Thoracic aorta (tissue), 2 donors: ENCODE measurements around the gene KLHDC9. TPM values are rescaled to one million over a fixed set of nuclear protein-coding genes. Genes with fewer than 3 reads are reported as not detected.

ENCODE experiments used
- ATAC-seq: fragments of 150-250 bp; one replicate; pipeline ENCODE4 v1.8.0; 2017; ENCODE audit warnings: low read depth; ENCODE audit not compliant: insufficient number of reproducible peaks, low FRiP score
- DNase-seq: peaks from one replicate; pipeline ENCODE4 v3.0.0-alpha.2; 2020; ENCODE audit warnings: low spot score
- H3K27ac ChIP-seq, 2 donors: fragments of 200-600 bp; sonication (generic); 1 replicate in 1 of 2; 2 replicates in 1 of 2; pipeline ENCODE4 v1.5.1; 2016; ENCODE audit warnings: mild to moderate bottlenecking in 2 of 2, moderate library complexity in 2 of 2
- H3K27me3 ChIP-seq: fragments of 200-600 bp; sonication (generic); replicated peaks from 2 replicates; pipeline ENCODE4 v1.6.0; 2016; ENCODE audit warnings: mild to moderate bottlenecking; ENCODE audit not compliant: insufficient read depth
- H3K36me3 ChIP-seq: fragments of 200-600 bp; sonication (generic); one replicate; pipeline ENCODE4 v1.5.1; 2016
- H3K4me1 ChIP-seq, 2 donors: fragments of 200-600 bp; sonication (generic); 1 replicate in 1 of 2; 2 replicates in 1 of 2; pipeline versions ENCODE4 v1.5.1 to v1.6.0; 2016; ENCODE audit warnings: low read depth in 2 of 2, mild to moderate bottlenecking in 1 of 2; ENCODE audit not compliant: control insufficient read depth in 1 of 2
- H3K4me3 ChIP-seq: fragments of 200-600 bp; sonication (generic); 2 replicates; pipeline ENCODE4 v1.5.1; 2016; ENCODE audit warnings: mild to moderate bottlenecking
- H3K9me3 ChIP-seq: fragments of 200-600 bp; sonication (generic); 2 replicates; pipeline ENCODE4 v1.5.1; 2016
- total RNA-seq, 2 donors: library from RNA; depleted of rRNA; stranded (reverse); fragments of >200 nt; gene quantifications; one replicate each; pipeline versions ENCODE4 v1.1.0 to v1.2.3, GENCODE V29; 2016
- TF ChIP-seq, protein P1 (sequence below): fragments of 200-600 bp; sonication (generic); IDR thresholded peaks from one replicate; pipeline ENCODE4 v1.5.1; 2019; ENCODE audit warnings: antibody characterized with exemption

Gene KLHDC9
- total RNA-seq, 2 donors from 2014 or later, result 7.9 to 8.6 TPM

DNA sequence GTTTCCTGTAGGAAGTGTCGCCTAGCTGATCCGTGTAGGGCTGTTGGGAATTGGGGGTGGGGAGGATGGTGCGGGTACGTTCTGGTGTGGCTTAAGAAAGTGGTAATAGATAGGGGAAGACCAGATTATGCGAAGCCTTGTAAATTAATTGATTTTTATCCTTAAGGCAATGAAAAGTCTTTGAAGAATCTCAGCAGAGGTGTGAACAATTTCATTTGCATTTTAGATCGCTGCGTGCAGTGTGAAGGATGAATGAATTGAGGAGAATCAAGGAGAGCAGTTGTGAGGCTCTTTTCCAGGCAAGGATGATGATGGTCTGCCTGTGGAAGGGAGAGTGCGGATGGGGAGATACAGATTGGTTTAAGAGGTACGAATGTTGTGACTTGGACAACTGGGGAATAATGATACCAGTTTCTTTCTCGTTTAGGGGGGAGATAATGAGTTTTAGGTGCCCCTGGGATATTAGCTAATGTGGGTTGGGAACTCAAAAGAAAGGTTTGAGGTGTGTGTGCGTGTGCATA is 35.1 kb downstream of the KLHDC9 start:
- peak overlapping the region; percentile 81 for H3K4me3 ChIP-seq
- TF ChIP-seq, protein P1, sequence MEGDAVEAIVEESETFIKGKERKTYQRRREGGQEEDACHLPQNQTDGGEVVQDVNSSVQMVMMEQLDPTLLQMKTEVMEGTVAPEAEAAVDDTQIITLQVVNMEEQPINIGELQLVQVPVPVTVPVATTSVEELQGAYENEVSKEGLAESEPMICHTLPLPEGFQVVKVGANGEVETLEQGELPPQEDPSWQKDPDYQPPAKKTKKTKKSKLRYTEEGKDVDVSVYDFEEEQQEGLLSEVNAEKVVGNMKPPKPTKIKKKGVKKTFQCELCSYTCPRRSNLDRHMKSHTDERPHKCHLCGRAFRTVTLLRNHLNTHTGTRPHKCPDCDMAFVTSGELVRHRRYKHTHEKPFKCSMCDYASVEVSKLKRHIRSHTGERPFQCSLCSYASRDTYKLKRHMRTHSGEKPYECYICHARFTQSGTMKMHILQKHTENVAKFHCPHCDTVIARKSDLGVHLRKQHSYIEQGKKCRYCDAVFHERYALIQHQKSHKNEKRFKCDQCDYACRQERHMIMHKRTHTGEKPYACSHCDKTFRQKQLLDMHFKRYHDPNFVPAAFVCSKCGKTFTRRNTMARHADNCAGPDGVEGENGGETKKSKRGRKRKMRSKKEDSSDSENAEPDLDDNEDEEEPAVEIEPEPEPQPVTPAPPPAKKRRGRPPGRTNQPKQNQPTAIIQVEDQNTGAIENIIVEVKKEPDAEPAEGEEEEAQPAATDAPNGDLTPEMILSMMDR, result no peak

DNA sequence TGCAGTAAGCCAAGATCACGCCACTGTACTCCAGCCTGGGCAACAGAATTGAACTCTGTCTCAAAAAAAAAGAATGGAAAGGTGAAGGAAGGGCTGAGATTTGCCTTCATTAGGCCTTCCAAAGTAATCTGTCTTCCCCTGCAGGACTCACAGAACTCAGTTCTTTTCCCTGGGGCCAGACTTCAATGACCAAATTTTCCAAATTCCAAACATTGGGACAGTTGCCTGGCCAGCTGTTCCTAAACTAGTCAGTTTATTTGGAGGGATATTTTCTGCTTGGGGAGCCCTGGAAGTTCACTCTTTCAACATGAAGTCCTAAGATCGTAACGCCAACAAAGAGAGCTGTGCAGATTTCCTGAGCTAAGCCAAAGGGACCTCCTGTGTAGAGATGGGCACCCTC is 39.7 kb downstream of the KLHDC9 start:
- Histone ChIP-seq H3K27ac (no peak overlapping the region), H3K4me1 (peaks cover 5 to 11% of the 10 kb centered on the region in 2 donors), H3K36me3 (no peaks in the 10 kb centered on the region), H3K27me3 (no peaks in the 10 kb centered on the region), H3K4me3 (no peak overlapping the region), H3K9me3 (no peaks in the 10 kb centered on the region)
- no peak for ATAC-seq
- TF ChIP-seq, protein P1, result no peak
- no peak for DNase-seq

More for the DNA sequence above, 35.1 kb downstream of the KLHDC9 start:
- peak overlapping the region; percentile 96 to 98 for H3K27ac ChIP-seq
- H3K4me1 ChIP-seq, result peaks cover 15 to 40% of the 10 kb centered on the region in 2 donors
- DNase-seq (no peak), ATAC-seq (no peak)
- H3K9me3 ChIP-seq, result no peaks in the 10 kb centered on the region
- H3K27me3 ChIP-seq, result no peaks in the 10 kb centered on the region
- peaks cover 7% of the 10 kb centered on the region for H3K36me3 ChIP-seq

- no peaks in the 10 kb centered on the region for H3K36me3 ChIP-seq
- TF ChIP-seq, protein P1, result no peak
- H3K9me3 ChIP-seq, result no peaks in the 10 kb centered on the region
- H3K27me3 ChIP-seq, result no peaks in the 10 kb centered on the region
- ATAC-seq (no peak), DNase-seq (no peak)
- H3K27ac ChIP-seq, result no peak overlapping the region
- no peak overlapping the region for H3K4me3 ChIP-seq
- peaks cover 5 to 10% of the 10 kb centered on the region in 2 donors for H3K4me1 ChIP-seq
These were observed 40.3 kb downstream of the KLHDC9 start for GRCh38 chr1:161138431-161138830.

GRCh38 chr1:161139766-161140165 is 41.6 kb downstream of the KLHDC9 start:
- no peak overlapping the region for H3K4me3 ChIP-seq
- no peak for ATAC-seq
- H3K27me3 ChIP-seq, result no peaks in the 10 kb centered on the region
- no peaks in the 10 kb centered on the region for H3K4me1 ChIP-seq
- no peaks in the 10 kb centered on the region for H3K9me3 ChIP-seq
- DNase-seq, result no peak
- H3K36me3 ChIP-seq, result no peaks in the 10 kb centered on the region
- no peak overlapping the region for H3K27ac ChIP-seq
- TF ChIP-seq, protein P1, result peak; percentile 27

GRCh38 chr1:161140755-161141400 is 42.7 kb downstream of the KLHDC9 start:
- no peaks in the 10 kb centered on the region for H3K4me1 ChIP-seq
- no peak overlapping the region for H3K4me3 ChIP-seq
- ATAC-seq (no peak), DNase-seq (no peak)
- H3K27me3 ChIP-seq, result no peaks in the 10 kb centered on the region
- no peaks in the 10 kb centered on the region for H3K9me3 ChIP-seq
- no peak overlapping the region for H3K27ac ChIP-seq
- H3K36me3 ChIP-seq, result no peaks in the 10 kb centered on the region
- TF ChIP-seq, protein P1, result no peak
